Measurements from ENCODE around the gene CIRBP.

CIRBP gene

GRCh38 chr19:1269478-1270212, 513 bp downstream of the CIRBP start:
- no peak for DNase-seq (ENCODE audit: low read depth)

DNA sequence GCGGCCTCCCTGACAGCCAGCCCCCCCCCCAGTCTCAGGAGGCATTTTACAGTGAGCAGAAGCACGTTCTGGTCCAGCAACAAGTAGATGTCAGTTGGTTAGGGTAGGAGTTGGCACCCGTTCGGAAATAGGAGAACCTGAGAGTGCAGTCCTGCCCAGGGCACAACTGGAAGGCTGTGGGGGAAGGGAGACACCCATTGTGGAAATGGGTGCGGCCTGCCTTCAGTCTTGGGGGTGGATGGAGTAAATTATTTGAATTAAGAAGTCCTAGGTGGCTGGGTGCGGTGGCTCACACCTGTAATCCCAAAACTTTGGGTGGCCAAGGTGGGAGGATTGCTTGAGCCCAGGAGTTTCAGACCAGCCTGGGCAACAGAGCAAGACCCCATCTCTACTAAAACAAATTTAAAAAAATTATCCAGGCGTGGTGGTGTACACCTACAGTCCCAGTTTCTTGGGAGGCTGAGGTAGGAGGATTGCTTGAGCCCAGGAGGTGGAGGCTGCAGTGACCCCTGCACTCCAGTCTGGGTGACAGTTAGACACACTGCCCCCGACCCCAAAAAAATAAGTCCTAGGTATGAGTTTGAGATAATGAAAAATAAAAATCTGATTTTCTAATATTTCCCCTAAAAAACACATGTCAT, 1.2 kb downstream of the CIRBP start:
- DNase-seq (ENCODE audit: low read depth): no peak

DNA sequence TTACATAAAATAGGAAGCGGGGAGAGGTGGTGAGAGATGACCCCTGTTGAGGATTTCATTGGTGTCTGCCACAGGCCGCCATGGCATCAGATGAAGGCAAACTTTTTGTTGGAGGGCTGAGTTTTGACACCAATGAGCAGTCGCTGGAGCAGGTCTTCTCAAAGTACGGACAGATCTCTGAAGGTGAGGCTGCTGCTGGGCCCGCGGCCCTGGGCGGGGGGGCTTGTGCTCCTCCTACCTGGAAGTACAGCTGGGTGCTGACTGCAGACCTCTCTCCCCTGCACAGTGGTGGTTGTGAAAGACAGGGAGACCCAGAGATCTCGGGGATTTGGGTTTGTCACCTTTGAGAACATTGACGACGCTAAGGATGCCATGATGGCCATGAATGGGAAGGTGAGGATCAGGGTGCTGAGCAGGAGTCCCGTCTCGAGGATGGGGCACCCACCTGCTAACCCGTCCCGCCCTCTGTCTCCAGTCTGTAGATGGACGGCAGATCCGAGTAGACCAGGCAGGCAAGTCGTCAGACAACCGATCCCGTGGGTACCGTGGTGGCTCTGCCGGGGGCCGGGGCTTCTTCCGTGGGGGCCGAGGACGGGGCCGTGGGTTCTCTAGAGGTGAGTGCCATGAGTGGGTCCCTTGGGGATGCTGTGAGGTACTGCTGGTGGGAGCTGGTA, 1.9 kb downstream of the CIRBP start:
- no peak for DNase-seq (ENCODE audit: low read depth)

GRCh38 chr19:1271528-1272422, 2.6 kb downstream of the CIRBP start:
- no peak for DNase-seq (ENCODE audit: low read depth)

DNA sequence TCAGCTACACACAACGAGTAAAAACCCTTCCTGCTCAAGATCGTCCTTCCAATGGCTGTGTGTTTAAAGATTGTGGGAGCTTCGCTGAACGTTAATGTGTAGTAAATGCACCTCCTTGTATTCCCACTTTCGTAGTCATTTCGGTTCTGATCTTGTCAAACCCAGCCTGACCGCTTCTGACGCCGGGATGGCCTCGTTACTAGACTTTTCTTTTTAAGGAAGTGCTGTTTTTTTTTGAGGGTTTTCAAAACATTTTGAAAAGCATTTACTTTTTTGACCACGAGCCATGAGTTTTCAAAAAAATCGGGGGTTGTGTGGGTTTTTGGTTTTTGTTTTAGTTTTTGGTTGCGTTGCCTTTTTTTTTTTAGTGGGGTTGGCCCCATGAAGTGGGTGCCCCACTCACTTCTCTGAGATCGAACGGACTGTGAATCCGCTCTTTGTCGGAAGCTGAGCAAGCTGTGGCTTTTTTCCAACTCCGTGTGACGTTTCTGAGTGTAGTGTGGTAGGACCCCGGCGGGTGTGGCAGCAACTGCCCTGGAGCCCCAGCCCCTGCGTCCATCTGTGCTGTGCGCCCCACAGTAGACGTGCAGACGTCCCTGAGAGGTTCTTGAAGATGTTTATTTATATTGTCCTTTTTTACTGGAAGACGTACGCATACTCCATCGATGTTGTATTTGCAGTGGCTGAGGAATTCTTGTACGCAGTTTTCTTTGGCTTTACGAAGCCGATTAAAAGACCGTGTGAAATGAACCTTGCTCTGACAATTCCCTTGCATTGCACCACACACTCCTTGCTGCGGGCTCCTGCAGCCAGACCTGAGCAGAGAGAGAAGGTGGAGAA, 3.5 kb downstream of the CIRBP start:
- no peak for DNase-seq (ENCODE audit: low read depth)

DNA sequence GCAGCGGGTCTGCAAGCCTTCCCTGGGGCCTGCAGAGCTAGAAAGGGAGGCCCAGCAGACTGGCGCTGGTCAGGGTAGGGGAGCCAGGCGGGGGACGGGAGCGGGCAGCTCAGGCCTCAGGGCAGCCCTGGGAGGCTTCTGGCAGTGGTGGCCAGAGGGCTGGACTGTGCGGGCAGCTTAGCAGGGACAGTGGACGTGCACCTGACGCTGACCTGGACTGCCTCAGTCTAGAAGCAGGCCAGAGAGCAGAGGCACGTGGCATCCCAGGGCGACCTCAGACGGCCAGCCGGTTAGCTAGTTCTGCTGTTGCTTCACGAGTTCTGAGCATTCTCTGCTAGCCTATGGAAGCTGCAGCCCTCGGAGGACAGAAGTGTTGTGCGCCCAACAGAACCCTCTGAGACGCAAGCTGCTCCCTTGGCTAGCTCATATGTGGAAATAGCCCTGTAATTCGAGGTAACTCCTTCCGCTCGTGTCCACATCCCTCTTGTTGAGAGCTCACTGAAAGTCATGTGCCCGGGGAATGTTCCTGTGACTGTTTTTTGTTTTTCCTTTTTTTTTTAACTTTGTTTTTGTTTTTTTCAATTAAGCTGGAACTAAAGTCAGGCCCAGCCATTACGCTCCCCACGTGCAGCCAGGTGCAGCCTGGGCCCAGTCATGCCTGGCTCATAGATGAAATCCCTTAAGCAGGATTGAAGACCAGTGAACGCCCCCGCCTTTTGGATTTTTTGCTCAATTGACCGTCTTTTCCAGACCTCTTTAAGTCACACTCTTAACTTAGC, 4.3 kb downstream of the CIRBP start:
- no peak for DNase-seq (ENCODE audit: low read depth)

DNA sequence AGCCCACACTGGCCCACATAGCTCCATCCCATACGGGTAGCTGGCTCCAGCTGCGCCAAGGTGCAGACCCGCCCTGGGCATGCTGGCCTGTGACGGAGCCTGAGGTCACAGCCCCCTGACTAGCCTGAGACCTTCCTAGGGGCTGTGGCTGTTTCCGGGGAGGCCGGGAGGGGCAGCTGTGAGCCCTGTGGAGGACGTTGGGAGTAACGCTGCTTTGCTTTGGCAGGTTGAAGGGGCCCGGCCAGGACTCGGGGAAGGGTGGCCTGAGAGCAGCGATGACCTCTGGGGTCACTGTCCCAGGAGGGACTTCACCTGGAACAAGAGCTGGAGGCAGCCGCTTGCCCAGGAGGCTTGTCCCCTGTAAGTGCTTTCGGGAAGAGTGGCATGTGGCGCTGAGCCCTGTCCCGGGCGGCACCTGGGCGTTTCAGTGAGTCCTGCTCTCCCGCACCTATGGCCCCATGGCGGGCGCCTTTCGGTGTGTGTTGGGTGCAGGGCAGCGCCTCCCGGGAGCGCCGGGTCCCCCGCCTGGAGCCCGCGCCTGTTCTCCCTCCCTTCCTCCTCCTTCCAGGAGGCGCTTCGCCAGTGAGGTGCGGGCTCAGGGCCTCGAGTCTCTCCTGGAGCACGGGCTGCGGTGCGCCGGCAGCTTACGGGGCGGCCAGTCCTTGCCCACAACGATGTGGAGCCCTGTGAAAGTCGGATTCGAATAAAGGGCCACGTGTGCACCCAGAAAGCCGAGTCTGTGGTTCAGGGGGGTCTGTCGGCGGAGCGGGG, 5.1 kb downstream of the CIRBP start:
- DNase-seq (ENCODE audit: low read depth): no peak

DNA sequence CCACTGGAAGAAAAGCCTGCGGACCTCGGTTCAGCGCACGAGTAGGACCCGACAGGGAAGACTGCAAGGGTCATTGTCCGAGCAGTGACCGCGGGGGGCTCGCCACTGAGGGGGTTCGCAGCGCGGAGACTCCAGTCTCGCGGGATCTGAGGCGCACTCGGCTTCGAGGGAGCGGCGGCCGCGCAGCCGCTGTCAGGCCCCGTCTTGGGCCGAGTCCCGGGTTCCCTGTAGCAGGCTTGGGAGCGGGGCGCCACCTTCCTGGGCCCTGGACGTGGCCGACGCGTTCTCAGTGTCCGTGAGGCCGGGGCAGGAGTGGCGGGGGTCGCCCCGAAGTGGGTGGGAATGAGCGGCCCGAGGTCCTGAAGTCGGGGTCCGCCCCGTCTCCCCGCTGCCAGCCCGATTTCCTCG, 5.7 kb downstream of the CIRBP start:
- no peak for DNase-seq (ENCODE audit: low read depth)

DNA sequence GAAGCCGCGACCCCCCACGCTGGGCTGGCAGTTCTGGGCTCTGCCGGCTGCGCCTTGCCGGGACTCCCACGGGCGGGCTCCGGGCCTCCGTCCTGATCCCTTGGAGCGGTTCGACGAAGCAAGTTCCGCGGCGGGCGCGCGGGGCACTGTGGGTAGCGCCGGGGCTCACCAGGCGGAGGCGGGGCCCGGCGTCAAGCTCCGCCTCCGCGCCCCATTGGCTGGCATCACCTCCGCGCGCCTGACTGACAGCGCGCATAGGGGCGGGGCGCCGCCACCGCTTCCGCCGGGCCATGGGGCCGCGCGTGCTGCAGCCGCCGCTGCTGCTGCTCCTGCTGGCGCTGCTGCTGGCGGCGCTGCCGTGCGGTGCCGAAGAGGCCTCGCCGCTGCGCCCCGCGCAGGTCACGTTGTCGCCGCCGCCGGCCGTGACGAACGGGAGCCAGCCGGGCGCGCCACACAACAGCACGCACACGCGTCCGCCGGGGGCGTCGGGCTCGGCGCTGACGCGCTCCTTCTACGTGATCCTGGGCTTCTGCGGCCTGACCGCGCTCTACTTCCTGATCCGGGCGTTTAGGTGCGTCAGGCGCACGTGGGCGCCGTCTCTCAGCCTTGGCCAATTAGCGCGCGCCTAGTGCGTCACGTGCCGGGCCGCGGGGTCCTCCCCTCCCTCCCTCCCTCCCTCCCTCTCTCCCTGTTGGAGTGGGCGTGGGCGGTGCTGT, 6.3 kb downstream of the CIRBP start, which contains the start of gene FAM174C:
TSS of gene FAM174C (plus strand) at position 271 of the 716 bp plus-strand sequence. CDS start at position 291, 20 bp downstream.
- no peak for DNase-seq (ENCODE audit: low read depth)

DNA sequence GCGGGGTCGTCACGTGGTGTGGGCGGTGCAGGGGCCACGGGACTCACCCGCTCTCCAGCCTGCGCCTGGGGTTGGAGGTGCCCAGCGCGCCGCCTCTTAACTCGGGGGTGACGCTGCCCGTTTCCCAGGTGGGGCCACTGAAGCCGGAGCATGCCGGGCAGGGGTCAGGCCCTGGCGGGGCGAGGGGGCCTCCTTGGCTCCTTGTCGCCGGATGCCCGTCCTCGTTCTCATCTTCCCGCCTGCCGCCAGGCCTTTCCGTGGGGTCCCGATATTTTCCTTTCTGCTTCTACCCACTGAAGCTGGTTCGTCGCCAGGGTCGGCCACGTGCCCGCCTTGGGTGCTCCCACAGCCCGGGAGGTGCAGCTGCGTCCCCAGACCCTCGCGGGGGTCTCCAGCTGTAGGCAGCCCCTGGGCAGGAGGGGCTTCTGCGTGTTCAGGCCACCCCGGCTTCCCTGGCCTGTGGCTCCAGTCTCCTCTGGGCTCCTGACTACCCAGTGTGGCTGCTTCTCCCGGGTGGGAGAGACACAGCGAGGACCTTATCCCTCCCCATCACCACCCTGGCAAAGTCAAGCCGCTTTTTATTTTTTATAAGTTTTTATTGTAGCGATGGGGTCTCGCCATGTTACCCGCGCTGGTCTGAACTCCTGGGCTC, 7.0 kb downstream of the CIRBP start:
- DNase-seq (ENCODE audit: low read depth): no peak

- DNase-seq (ENCODE audit: low read depth): no peak
Observed at GRCh38 chr19:1276628-1277022, 7.5 kb downstream of the CIRBP start.

- DNase-seq (ENCODE audit: low read depth): no peak
Observed at GRCh38 chr19:1277061-1277460, 7.9 kb downstream of the CIRBP start.

- no peak for DNase-seq (ENCODE audit: low read depth)
Observed at GRCh38 chr19:1278074-1278473, 8.9 kb downstream of the CIRBP start.

- no peak for DNase-seq (ENCODE audit: low read depth)
Observed at GRCh38 chr19:1278713-1279660, 9.9 kb downstream of the CIRBP start.

DNA sequence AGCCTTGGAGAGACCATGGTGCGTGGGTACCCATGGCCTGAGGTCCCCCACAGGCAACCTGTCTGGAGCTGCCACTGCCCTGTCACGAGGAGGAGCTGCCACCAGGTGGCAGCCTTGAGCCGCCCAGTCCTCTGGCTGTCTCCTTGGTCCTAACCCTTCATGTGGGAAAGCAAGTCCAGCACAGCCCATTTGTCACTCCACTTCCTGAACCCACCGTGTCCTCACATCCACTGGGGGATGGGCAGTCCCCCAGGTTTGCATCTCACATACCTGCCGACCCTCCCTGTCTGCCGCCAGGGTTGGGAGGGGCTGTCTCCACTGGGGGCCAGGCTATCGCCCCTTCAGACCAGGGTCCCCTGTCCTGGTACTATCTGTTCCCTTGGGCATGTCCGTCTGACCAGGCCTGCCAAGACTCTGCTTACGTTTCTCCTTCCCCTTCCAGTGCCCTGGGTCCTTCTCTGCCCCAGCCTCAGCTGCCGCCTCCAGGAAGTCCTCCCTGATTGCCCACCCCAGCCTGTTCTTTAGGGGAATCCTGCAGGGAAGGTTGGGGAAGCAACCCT, 10.7 kb downstream of the CIRBP start:
- peak; percentile 23 for DNase-seq (ENCODE audit: low read depth)

DNA sequence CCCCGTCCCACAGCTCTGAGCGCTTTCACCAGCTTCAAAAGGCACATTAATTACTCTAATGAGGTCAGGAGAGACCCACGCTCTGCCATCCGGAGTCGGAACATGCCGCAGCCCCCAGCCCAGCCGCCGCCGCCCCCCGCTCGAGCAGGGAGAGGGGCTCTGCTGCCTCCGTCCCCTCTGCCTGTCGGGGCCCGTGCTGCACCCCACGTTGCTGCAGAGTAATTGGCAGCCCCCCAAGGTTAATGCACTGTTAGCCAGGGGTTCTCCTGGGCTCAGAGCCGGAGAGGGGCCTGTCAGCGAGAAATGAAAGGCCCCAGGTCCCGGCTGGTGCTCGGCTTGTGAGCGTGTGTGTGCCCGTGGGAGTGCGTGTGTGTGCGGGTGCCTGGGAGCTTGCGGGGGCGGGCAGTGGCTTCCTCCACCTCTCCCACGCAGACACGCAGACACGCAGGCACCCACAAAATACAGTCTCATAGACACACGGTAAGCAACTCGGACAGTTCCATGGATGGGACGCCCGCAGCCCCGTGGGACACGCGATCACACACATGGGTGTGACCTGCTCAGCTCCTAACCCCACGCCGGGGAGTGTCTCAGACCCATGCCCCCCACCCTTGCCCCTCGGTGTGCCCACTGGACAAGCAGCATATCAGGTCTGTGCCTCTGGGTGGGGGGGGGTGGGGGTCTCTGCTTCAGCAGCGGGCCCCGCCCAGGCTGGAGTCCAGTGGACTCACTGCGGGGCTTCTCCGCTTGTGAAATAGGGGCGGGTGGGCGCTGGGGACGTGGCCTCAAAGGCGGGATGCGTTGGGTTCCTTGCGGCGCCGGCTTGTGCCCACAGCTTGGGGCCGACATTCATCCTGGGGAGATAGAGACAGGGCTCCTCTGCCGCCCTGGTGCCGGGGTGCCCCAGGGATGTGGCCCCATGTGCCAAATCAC, 11.8 kb downstream of the CIRBP start:
- DNase-seq (ENCODE audit: low read depth): no peak

Data from GM04503 (cell line).